ENCODE data around the gene RER1. TPM values are rescaled to one million over a fixed set of nuclear protein-coding genes. Genes with fewer than 3 reads are reported as not detected.

Gene RER1
- total and polyA plus RNA-seq, 12 donors: 55.5 to 107 (median 77.3) TPM

DNA sequence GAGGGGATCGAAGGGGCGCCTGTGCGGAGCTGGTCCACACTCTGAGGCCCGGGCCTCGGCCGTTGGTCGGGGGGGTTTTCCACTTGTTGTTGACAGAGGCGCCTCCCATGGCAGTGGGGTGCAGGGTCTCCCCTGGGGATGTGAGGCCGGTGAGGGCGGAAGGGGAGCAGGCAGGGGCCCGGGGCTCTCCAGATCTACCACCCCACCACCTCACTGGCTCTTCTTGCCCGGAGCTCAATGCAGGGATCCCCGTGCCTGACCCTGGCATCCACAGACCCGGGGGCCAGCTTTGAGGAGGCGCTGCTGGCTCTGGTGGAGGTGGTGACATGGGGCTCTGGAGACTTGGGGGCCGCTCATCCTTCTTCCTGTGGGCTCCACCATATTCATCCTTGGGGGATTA lies 27.8 kb downstream of the RER1 start:
- TF ChIP-seq, protein P1, sequence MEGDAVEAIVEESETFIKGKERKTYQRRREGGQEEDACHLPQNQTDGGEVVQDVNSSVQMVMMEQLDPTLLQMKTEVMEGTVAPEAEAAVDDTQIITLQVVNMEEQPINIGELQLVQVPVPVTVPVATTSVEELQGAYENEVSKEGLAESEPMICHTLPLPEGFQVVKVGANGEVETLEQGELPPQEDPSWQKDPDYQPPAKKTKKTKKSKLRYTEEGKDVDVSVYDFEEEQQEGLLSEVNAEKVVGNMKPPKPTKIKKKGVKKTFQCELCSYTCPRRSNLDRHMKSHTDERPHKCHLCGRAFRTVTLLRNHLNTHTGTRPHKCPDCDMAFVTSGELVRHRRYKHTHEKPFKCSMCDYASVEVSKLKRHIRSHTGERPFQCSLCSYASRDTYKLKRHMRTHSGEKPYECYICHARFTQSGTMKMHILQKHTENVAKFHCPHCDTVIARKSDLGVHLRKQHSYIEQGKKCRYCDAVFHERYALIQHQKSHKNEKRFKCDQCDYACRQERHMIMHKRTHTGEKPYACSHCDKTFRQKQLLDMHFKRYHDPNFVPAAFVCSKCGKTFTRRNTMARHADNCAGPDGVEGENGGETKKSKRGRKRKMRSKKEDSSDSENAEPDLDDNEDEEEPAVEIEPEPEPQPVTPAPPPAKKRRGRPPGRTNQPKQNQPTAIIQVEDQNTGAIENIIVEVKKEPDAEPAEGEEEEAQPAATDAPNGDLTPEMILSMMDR (IDR thresholded peaks at IDR 0.05): no peak
- intact Hi-C loops (cut with DNase I): loop anchor here in 7 of 10 donors (5.0 to 10.0 kb wide), 4 partner anchors 225 to 1005 kb away; no protein-coding TSS in a partner anchor
- H3K36me3 ChIP-seq: no peaks in the 10 kb centered on the region
- peaks cover 0 to 4% (median 2%) of the 10 kb centered on the region in 9 donors for H3K4me1 ChIP-seq
- H3K4me3 ChIP-seq: no peak overlapping the region
- DNase-seq: no peak
- 77 to 82% methylated on average over 16 of the region's 16 CpGs for WGBS, 2 donors
- H3K9me3 ChIP-seq: peaks cover 0 to 17% (median 2%) of the 10 kb centered on the region in 11 donors
- no peak for ATAC-seq
- no peak overlapping the region for H3K27ac ChIP-seq
- H3K27me3 ChIP-seq: peaks cover 0 to 66% (median 53%) of the 10 kb centered on the region in 7 donors

DNA sequence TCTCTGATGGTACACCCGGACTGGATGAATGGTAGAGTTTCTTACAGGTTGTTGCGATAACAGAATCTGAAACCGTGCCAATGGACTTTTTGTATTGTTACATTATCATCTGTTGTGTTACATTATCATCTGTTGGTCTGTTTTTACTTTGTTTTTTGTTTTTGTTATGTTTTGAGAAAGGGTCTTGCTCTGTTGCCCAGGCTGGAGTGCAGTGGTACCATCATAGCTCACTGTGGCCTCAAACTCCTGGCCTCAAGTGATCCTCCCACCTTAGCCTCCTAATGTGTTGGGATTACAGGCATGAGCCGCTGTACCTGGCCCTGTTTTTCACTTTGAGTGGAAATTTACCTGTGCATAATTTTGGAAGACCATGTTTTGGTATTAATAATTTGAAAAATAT lies 30.9 kb downstream of the RER1 start:
- Histone ChIP-seq H3K9me3 (peaks cover 0 to 17% (median 2%) of the 10 kb centered on the region in 11 donors), H3K4me1 (no peaks in the 10 kb centered on the region), H3K36me3 (no peaks in the 10 kb centered on the region), H3K27me3 (peaks cover 0 to 56% (median 47%) of the 10 kb centered on the region in 7 donors), H3K4me3 (no peak overlapping the region), H3K27ac (no peak overlapping the region)
- 85 to 86% methylated on average over 4 of the region's 4 CpGs for WGBS, 2 donors
- ATAC-seq (no peak), DNase-seq (no peak)
- intact Hi-C loops (cut with DNase I): loop anchor here in 1 of 10 donors (10.0 kb wide), 1 partner anchor 222 kb away; no protein-coding TSS in a partner anchor
- TF ChIP-seq, protein P1 (IDR thresholded peaks at IDR 0.05): no peak

DNA sequence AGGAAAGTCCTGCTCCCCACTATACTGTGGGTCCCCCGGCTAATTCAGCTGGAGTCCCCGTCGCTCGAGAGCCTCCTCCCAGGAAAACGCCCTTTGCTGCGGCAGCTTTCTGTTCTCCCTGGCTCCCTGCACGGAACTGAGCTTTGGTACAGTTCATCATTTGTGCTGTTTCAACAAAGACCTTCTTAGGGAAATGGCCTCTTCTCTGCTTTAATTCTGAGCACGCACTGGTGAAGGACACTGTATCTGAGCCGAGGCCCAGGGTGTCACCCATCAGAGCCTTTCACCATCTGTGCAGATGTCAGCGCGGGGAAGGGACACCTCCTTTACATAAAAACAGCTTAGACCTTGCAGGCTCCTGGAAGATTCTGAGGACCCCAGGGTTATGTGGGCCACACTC lies 34.3 kb downstream of the RER1 start:
- WGBS, 2 donors: 71 to 74% methylated on average over 11 of the region's 11 CpGs
- H3K27me3 ChIP-seq: peaks cover 0 to 55% (median 39%) of the 10 kb centered on the region in 7 donors

DNA sequence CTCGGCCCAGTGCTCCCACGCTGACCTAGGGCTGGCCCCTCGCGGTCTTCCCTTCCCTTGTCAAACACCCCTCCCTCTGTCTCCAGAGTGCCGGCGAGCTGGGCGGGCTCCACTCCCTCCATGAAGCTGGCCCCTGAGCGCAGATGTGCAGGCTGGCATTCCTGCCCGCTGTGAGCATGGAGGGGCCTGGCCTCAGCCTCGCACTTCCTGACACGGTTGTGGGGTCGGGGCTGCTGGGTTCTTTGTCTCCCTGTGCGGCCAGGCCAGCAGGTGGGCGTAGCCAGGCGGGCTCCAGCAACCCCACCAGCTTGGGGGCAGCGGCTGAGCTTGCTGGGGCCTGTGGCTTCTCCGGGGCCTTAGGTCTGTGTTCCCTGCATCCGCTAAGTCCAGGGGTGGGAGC lies 34.9 kb downstream of the RER1 start:
- Histone ChIP-seq H3K27me3 (peaks cover 0 to 58% (median 44%) of the 10 kb centered on the region in 7 donors), H3K4me1 (no peaks in the 10 kb centered on the region), H3K4me3 (no peak overlapping the region), H3K27ac (no peak overlapping the region), H3K9me3 (peaks cover 0 to 24% (median 3%) of the 10 kb centered on the region in 11 donors), H3K36me3 (no peaks in the 10 kb centered on the region)
- WGBS, 2 donors: 61 to 72% methylated on average over 18 of the region's 18 CpGs
- DNase-seq: no peak
- intact Hi-C loops (cut with DNase I): loop anchor here in 1 of 10 donors (10.0 kb wide), 1 partner anchor 218 kb away; no protein-coding TSS in a partner anchor
- TF ChIP-seq, protein P1 (IDR thresholded peaks at IDR 0.05): no peak
- ATAC-seq: no peak

More for the DNA sequence above, 34.3 kb downstream of the RER1 start:
- ATAC-seq (no peak), DNase-seq (no peak)
- Histone ChIP-seq H3K9me3 (peaks cover 0 to 24% (median 3%) of the 10 kb centered on the region in 11 donors), H3K36me3 (no peaks in the 10 kb centered on the region), H3K4me1 (no peaks in the 10 kb centered on the region), H3K4me3 (no peak overlapping the region), H3K27ac (no peak overlapping the region)
- TF ChIP-seq, protein P1 (IDR thresholded peaks at IDR 0.05): no peak
- intact Hi-C loops (cut with DNase I): loop anchor here in 1 of 10 donors (10.0 kb wide), 1 partner anchor 219 kb away; no protein-coding TSS in a partner anchor

Data from heart right ventricle (tissue), 16 donors.